Nephron progenitor cell (in vitro differentiated cells): Measurements from ENCODE around the gene ULK4.

Experiments used
- DNase-seq: peaks from one replicate; pipeline ENCODE4 v3.0.0; 2021
- H3K27ac Mint-ChIP-seq: 2 replicates; pipeline ENCODE4 v1.8.0; 2021; ENCODE audit warnings: mild to moderate bottlenecking, moderate library complexity, mixed read lengths
- H3K27me3 Mint-ChIP-seq: 2 replicates; pipeline ENCODE4 v1.8.0; 2021; ENCODE audit warnings: mild to moderate bottlenecking, low read depth, mixed read lengths; ENCODE audit not compliant: poor library complexity
- H3K36me3 Mint-ChIP-seq: 2 replicates; pipeline ENCODE4 v1.8.0; 2021; ENCODE audit warnings: low read depth, mixed read lengths
- H3K4me1 Mint-ChIP-seq: 2 replicates; pipeline ENCODE4 v1.8.0; 2021; ENCODE audit warnings: mixed read lengths
- H3K4me3 Mint-ChIP-seq: 2 replicates; pipeline ENCODE4 v1.8.0; 2021; ENCODE audit warnings: mild to moderate bottlenecking, moderate library complexity, mixed read lengths
- H3K9me3 Mint-ChIP-seq: 2 replicates; pipeline ENCODE4 v1.8.0; 2021; ENCODE audit warnings: mild to moderate bottlenecking, moderate library complexity, mixed read lengths
- CTCF ChIP-seq: fragments of 200-600 bp; sonication (generic); IDR thresholded peaks from 2 replicates; pipeline ENCODE4 v1.5.0; 2021; ENCODE audit warnings: antibody characterized with exemption

ULK4 gene

GRCh38 chr3:41966206-41966605 lies 4.3 kb upstream of the ULK4 start:
- peaks cover 11% of the 10 kb centered on the region for H3K4me1 Mint-ChIP-seq
- H3K4me3 Mint-ChIP-seq = no peak overlapping the region
- no peaks in the 10 kb centered on the region for H3K36me3 Mint-ChIP-seq
- DNase-seq = no peak
- no peak for TF ChIP-seq CTCF
- H3K9me3 Mint-ChIP-seq = no peaks in the 10 kb centered on the region
- peaks cover 11% of the 10 kb centered on the region for H3K27me3 Mint-ChIP-seq
- no peak overlapping the region for H3K27ac Mint-ChIP-seq

GRCh38 chr3:41963823-41964222 lies 1.9 kb upstream of the ULK4 start:
- Mint-ChIP-seq H3K36me3 (no peaks in the 10 kb centered on the region), H3K4me3 (no peak overlapping the region), H3K4me1 (peaks cover 18% of the 10 kb centered on the region), H3K9me3 (no peaks in the 10 kb centered on the region), H3K27ac (no peak overlapping the region), H3K27me3 (peaks cover 17% of the 10 kb centered on the region)
- TF ChIP-seq CTCF = no peak
- no peak for DNase-seq

GRCh38 chr3:41960826-41961750 lies 815 bp downstream of the ULK4 start:
- Mint-ChIP-seq H3K36me3 (no peaks in the 10 kb centered on the region), H3K4me1 (peaks cover 18% of the 10 kb centered on the region), H3K9me3 (no peaks in the 10 kb centered on the region), H3K4me3 (peak overlapping the region; percentile 99), H3K27me3 (peaks cover 11% of the 10 kb centered on the region), H3K27ac (peak overlapping the region; percentile 99)
- no peak for TF ChIP-seq CTCF
- DNase-seq = peak; percentile 63

GRCh38 chr3:41956574-41956973 lies 5.3 kb downstream of the ULK4 start:
- peaks cover 5% of the 10 kb centered on the region for H3K36me3 Mint-ChIP-seq
- no peaks in the 10 kb centered on the region for H3K9me3 Mint-ChIP-seq
- no peak overlapping the region for H3K27ac Mint-ChIP-seq
- no peak for DNase-seq
- no peak overlapping the region for H3K4me3 Mint-ChIP-seq
- no peak for TF ChIP-seq CTCF
- peaks cover 6% of the 10 kb centered on the region for H3K27me3 Mint-ChIP-seq
- H3K4me1 Mint-ChIP-seq = peaks cover 10% of the 10 kb centered on the region

- Mint-ChIP-seq H3K27me3 (no peaks in the 10 kb centered on the region), H3K27ac (no peak overlapping the region), H3K4me1 (no peaks in the 10 kb centered on the region), H3K4me3 (no peak overlapping the region), H3K36me3 (peaks cover 18% of the 10 kb centered on the region), H3K9me3 (peaks cover 10% of the 10 kb centered on the region)
- DNase-seq = no peak
- no peak for TF ChIP-seq CTCF
These were observed 6.7 kb downstream of the ULK4 start for GRCh38 chr3:41955192-41955591.

GRCh38 chr3:41943311-41943843 lies 18.5 kb downstream of the ULK4 start:
- DNase-seq = no peak
- peak overlapping the region; percentile 21 for H3K27ac Mint-ChIP-seq
- TF ChIP-seq CTCF = no peak
- peaks cover 7% of the 10 kb centered on the region for H3K27me3 Mint-ChIP-seq
- peaks cover 20% of the 10 kb centered on the region for H3K36me3 Mint-ChIP-seq
- H3K4me1 Mint-ChIP-seq = peaks cover 19% of the 10 kb centered on the region
- H3K4me3 Mint-ChIP-seq = no peak overlapping the region
- H3K9me3 Mint-ChIP-seq = peaks cover 18% of the 10 kb centered on the region
